SU-DHL-6 (cell line): Measurements from ENCODE around the gene TSPAN1.
A peak's percentile ranks its signal among the peaks of the same experiment; 100 is the strongest.

Source experiments
- EZH2phosphoT487 ChIP-seq: fragments of 200-600 bp; sonication (generic), shearing (Covaris generic); conservative IDR thresholded peaks from 2 replicates; pipeline ENCODE4 v1.6.1; 2018; ENCODE audit warnings: mild to moderate bottlenecking, antibody characterized with exemption, low read length, moderate library complexity, mixed read lengths
- TF ChIP-seq, protein P1 (sequence below): fragments of 200-600 bp; sonication (generic); IDR thresholded peaks from one replicate; pipeline ENCODE4 v1.5.1; 2017; ENCODE audit warnings: antibody characterized with exemption, mild to moderate bottlenecking, low read length, moderate library complexity; ENCODE audit not compliant: insufficient read depth, poor library complexity, severe bottlenecking

DNA sequence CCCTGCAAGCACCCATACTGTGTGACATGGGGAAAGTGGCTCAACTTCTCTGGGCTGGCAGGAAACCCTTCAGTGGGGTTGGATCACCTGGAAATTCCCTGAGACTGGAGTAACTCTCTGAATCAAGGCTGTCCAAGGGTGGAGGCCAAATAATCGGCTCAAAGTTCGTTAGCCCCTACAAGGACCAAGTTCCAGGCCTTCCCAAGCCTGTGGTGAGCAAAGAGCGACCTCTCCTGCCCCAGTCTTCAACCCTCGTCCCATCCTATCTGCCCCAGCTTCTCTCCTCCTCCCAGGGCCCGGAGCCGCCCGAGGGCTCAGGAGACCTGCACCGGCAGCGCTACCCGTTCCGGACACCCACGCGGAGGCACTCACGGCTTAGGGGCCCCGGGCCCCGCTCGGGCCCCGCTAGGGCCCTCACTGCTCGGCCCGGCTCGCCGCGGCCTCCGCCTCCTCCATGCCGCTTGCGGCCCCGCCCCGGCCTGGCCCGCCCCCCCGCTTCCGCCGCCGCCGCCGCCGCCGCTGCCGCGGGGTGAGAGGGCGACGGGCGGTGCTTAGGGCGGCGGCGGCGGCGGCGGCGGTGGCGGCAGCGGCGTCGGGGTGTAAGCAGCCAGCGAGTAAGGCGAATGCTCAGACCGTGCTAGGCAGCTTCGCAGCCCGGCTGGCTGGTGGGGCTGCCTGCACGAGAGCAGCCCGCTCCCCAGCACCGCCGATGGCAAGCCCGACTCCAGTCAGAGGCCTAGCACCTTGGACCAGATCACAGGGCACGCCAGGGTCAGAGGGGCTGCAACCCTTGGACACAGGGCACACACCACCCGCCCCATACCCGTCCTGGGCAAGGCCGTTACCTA lies 23.3 kb downstream of the TSPAN1 start, which contains the start of gene POMGNT1:
- TF ChIP-seq, protein P1, sequence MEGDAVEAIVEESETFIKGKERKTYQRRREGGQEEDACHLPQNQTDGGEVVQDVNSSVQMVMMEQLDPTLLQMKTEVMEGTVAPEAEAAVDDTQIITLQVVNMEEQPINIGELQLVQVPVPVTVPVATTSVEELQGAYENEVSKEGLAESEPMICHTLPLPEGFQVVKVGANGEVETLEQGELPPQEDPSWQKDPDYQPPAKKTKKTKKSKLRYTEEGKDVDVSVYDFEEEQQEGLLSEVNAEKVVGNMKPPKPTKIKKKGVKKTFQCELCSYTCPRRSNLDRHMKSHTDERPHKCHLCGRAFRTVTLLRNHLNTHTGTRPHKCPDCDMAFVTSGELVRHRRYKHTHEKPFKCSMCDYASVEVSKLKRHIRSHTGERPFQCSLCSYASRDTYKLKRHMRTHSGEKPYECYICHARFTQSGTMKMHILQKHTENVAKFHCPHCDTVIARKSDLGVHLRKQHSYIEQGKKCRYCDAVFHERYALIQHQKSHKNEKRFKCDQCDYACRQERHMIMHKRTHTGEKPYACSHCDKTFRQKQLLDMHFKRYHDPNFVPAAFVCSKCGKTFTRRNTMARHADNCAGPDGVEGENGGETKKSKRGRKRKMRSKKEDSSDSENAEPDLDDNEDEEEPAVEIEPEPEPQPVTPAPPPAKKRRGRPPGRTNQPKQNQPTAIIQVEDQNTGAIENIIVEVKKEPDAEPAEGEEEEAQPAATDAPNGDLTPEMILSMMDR: peak; percentile 20
- TF ChIP-seq EZH2phosphoT487: no peak
